ENCODE measurements around the gene C8G.
A peak's percentile ranks its signal among the peaks of the same experiment; 100 is the strongest.

Gene C8G

DNA sequence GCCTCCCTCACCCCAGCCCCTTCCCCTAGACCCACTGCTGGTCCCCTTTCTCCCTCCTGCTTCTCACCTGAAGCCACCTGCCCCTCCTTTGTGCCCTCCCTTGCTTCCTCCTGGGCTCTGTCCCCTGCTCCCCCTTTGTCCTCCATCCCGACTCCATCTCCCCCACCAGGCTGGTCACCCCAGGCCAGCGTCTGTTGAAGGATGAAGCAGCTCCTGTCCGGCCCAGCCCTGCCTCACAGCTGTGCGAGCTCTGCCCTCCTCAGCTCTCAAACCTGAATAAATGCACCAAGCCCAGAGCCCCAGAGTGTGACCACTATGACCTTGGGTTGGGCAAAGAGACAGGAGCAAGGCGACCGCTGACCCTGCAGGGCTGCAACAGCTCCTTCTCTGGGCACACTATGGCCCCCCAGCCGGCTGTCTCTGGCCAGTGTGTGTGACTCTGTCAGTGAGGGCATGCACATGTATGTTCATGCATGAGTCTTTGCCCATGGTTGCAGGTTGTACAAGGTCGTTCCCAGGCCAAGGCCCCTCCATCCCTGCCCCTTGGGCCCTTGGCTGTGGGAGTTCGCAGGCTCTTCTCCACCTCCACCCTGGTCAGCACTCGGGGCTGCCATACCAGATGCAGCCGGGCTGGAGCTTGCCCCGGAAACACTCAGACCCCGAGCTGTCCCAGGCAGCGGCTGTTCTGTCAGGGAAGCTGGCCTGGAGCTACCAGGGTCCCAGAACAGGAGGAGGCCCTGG lies 10.3 kb downstream of the C8G start:
- no peak for DNase-seq

DNA sequence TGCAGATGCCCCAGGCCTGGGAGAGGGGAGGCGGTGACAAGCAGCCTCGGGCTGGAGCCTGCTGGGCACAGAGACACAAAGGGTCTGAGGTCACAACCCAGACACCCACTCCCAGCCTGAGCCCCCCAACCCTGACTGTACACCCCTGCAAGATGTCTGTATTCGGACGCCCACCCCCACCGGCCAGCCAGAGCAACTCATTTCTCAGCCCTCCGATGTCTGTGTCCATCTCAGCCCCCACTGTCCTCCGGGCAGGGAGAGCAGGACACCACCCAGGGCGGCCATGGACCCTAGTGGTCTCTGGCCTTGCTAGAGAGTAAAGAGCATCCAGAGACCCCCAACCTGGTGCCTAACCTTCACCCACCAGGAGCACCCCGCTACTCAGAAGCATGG lies 10.9 kb downstream of the C8G start:
- no peak for DNase-seq

DNA sequence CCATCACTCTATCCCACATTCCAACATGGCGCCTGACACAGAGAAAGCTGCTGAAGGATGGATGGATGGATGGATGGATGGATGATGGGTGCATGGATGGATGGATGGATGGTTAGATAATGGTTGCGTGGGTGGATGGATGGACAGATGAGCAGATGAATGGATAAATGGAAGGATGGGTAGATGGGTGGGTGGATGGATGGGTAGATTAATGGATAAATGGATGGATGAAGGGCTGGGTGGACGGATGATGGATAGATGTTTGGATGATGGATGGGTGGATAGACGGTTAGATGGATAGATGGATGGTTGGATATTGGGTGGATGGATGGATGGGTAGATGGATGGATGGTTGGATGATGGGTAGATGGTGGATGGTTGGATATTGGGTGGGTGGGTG lies 11.6 kb downstream of the C8G start:
- no peak for DNase-seq

GRCh38 chr9:136957461-136957860 lies 12.4 kb downstream of the C8G start:
- DNase-seq = no peak

- DNase-seq = no peak
These were observed 12.9 kb downstream of the C8G start for GRCh38 chr9:136957901-136958300.

- DNase-seq = no peak
These were observed 13.4 kb downstream of the C8G start for GRCh38 chr9:136958473-136958872.

- no peak for DNase-seq
These were observed 14.1 kb downstream of the C8G start for GRCh38 chr9:136958898-136959850.

DNA sequence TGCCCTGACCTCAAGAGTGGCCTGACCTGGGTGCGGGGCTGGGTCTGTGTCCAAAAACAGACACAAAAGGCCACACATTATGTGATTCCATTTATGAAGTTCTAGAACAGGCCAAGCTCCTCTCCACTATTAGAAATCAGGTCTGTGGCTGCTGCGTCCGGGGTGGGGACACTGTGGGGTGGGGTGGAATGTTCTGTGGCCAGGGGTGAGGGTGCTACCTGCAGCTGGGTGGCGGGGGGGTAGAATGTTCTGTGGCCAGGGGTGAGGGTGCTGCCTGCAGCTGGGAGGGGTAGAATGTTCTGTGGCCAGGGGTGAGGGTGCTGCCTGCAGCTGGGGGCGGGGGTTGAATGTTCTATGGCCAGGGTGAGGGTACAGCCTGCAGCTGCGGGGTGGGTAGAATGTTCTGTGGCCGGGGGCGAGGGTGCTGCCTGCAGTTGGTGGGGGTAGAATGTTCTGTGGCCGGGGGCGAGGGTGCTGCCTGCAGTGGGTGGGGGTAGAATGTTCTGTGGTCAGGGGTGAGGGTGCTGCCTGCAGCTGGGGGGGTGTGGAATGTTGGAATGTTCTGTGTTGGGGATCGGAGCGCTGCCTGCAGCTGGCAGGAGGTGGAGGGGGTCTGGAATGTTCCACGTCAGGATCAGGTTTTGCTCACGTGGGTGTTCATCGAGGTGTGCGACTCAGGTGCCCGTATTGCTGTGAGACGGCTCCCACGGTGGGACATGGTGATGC lies 15.3 kb downstream of the C8G start:
- DNase-seq = no peak

- DNase-seq = no peak
These were observed 15.9 kb downstream of the C8G start for GRCh38 chr9:136960938-136961275.

- no peak for DNase-seq
These were observed 16.4 kb downstream of the C8G start for GRCh38 chr9:136961279-136962065.

GRCh38 chr9:136962163-136962562 lies 17.1 kb downstream of the C8G start:
- no peak for DNase-seq

- DNase-seq = no peak
These were observed 17.7 kb downstream of the C8G start for GRCh38 chr9:136962701-136963248.

- DNase-seq = no peak
These were observed 18.3 kb downstream of the C8G start for GRCh38 chr9:136963341-136963740.

GRCh38 chr9:136963751-136964150 lies 18.7 kb downstream of the C8G start:
- no peak for DNase-seq

- DNase-seq = no peak
These were observed 19.2 kb downstream of the C8G start for GRCh38 chr9:136964171-136964689.

- DNase-seq = no peak
These were observed 19.9 kb downstream of the C8G start for GRCh38 chr9:136964833-136965422.

- DNase-seq = peak; percentile 13
These were observed 20.9 kb downstream of the C8G start for GRCh38 chr9:136965771-136966484.

DNA sequence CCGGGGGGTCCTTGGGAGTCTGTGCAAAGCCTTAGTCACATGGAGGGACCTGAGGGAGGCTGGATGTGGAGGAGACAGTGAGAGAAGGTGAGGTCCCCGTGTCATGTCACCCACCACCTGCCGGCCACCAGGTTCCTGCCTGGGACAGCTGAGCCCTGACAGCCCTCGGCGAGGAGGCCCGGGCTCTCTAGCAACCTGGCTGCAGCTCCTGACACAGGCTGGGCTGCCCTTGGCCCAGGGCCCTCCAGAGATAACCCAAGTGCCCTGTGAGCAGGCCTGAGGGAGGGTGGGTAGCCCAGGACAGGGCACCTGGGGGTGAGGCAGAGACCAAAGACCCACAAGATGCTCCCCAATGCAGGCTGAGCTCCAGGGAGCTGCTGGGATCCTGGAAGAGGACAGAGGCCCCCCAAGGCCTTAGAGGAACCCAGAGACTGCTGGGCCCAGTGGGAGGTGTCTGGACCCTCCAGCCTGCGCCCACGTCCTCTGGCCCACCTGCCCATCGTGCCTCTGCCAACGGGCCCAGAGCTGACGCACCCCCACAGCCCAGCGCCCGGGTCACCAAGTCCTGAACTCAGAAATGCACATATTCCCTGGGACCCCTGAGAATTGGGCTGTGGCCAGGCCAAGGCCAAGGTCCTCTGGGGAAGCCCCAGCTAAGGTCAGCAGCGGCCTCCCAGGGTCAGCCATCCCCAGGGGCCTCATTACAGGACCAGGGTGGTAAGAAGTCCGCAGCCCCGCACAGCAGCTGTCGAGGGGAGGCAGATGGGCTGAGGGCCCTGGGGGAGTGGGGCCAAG lies 23.5 kb downstream of the C8G start:
- no peak for DNase-seq

DNA sequence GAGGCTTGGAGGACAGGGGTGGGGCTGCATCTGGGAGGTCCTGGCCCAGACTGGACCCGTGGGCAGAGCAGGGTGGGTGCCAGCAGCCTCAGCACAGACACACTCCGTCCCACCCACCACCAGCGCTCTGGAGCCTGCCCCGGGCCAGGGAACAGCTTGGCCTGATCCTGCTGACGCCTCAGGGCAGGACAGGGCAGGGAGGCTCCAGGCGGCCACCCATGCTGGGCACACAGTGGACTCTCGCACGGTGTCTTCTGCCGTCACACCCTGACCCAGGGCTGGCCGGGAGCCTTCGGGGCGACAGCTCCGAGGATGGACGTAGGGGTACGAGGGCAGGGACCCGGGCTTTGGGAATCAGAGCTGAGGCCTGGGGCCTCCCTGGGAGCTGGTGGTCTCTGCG lies 24.1 kb downstream of the C8G start:
- DNase-seq = no peak

GRCh38 chr9:136969774-136970173 lies 24.7 kb downstream of the C8G start:
- no peak for DNase-seq

All from OCI-M1 (cell line).